ENCODE measurements around the gene CD99L2. TPM values are rescaled to one million over a fixed set of nuclear protein-coding genes. Genes with fewer than 3 reads are reported as not detected.

CD99L2 gene
- total RNA-seq, 1 experiment from 2014 or later = 42.4 TPM

DNA sequence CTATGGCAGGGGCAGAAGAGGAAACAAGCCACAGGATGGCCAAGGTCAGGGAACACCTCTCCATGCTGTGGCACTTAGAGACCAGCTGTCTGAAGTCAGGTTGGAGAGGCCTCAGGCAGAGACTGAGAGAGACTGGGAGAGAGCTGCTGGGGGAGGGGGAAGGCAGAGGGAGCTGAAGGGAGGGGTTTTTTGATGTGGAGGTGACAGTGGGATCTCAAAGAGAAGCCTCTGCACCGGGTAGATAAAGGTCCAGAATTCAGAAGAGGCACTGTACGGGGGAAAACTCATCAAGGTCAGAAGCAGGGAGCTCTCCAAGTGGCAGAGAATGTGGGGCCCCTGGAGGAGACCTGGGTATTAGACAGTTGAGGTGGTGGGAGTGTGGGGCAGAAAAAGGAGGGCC lies 43.1 kb upstream of the CD99L2 start:
- peaks cover 6% of the 10 kb centered on the region for H3K9me3 Mint-ChIP-seq (ENCODE audit: unreplicated experiment)
- H3K4me3 Mint-ChIP-seq (ENCODE audit: unreplicated experiment) = no peak overlapping the region
- no peak for DNase-seq (ENCODE audit: unreplicated experiment)
- H3K36me3 Mint-ChIP-seq (ENCODE audit: insufficient read depth, unreplicated experiment) = no peaks in the 10 kb centered on the region
- ChIA-PET CTCF (no interaction called here), POLR2A (no interaction called here)
- no peaks in the 10 kb centered on the region for H3K27me3 Mint-ChIP-seq (ENCODE audit: insufficient read depth, unreplicated experiment)
- no peak overlapping the region for H3K27ac Mint-ChIP-seq (ENCODE audit: low read depth, unreplicated experiment)
- intact Hi-C loops (cut with micrococcal nuclease) = no loop called here
- H3K4me1 Mint-ChIP-seq (ENCODE audit: insufficient read depth, unreplicated experiment) = no peaks in the 10 kb centered on the region
- BruUV-seq (replicated peaks) = no TSS peak
- TF ChIP-seq CTCF (IDR thresholded peaks at IDR 0.05; ENCODE audit: unreplicated experiment) = no peak

GRCh38 chrX:150940844-150941495 lies 42.5 kb upstream of the CD99L2 start:
- H3K27ac Mint-ChIP-seq (ENCODE audit: low read depth, unreplicated experiment) = no peak overlapping the region
- intact Hi-C loops (cut with micrococcal nuclease) = no loop called here
- DNase-seq (ENCODE audit: unreplicated experiment) = no peak
- no peak overlapping the region for H3K4me3 Mint-ChIP-seq (ENCODE audit: unreplicated experiment)
- H3K27me3 Mint-ChIP-seq (ENCODE audit: insufficient read depth, unreplicated experiment) = no peaks in the 10 kb centered on the region
- no peak for TF ChIP-seq CTCF (IDR thresholded peaks at IDR 0.05; ENCODE audit: unreplicated experiment)
- CTCF ChIA-PET = no interaction called here
- H3K9me3 Mint-ChIP-seq (ENCODE audit: unreplicated experiment) = peaks cover 6% of the 10 kb centered on the region
- no TSS peak for BruUV-seq (replicated peaks)
- no peaks in the 10 kb centered on the region for H3K4me1 Mint-ChIP-seq (ENCODE audit: insufficient read depth, unreplicated experiment)
- POLR2A ChIA-PET = interaction anchor here (0.7 kb wide), 2 partner anchors 27 to 71 kb away, joined by 4 to 5 read pairs; no protein-coding TSS in a partner anchor
- H3K36me3 Mint-ChIP-seq (ENCODE audit: insufficient read depth, unreplicated experiment) = no peaks in the 10 kb centered on the region

GRCh38 chrX:150936556-150936955 lies 38.1 kb upstream of the CD99L2 start:
- ChIA-PET POLR2A (interaction anchor here (0.7 kb wide), 1 partner anchor 140 kb away, joined by 3 read pairs; no protein-coding TSS in a partner anchor), CTCF (no interaction called here)

DNA sequence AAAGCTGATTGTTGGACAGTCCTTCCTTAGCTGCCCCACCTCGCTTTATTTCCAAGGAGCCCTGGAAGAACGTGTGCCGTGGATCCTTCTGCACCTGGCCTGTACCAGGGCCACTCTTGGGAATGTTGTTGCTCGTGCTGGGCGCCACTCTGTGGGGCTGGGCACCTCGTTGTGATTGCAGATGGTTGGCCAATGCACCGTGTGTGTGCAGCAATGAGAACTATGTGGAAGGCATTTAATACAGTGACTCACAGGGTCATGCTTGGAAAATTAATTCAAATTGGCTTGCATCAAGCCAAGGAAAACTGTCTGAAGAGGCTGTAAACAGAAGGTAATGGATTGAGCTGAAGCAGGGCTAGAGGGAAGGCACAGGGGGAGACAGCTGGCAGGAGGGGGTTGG lies 37.0 kb upstream of the CD99L2 start:
- Mint-ChIP-seq H3K9me3 (ENCODE audit: unreplicated experiment) (peaks cover 6% of the 10 kb centered on the region), H3K27ac (ENCODE audit: low read depth, unreplicated experiment) (no peak overlapping the region)
- DNase-seq (ENCODE audit: unreplicated experiment) = peak; percentile 70

More at GRCh38 chrX:150936556-150936955, 38.1 kb upstream of the CD99L2 start:
- H3K4me1 Mint-ChIP-seq (ENCODE audit: insufficient read depth, unreplicated experiment) = peaks cover 11% of the 10 kb centered on the region
- TF ChIP-seq CTCF (IDR thresholded peaks at IDR 0.05; ENCODE audit: unreplicated experiment) = no peak
- H3K36me3 Mint-ChIP-seq (ENCODE audit: insufficient read depth, unreplicated experiment) = no peaks in the 10 kb centered on the region
- intact Hi-C loops (cut with micrococcal nuclease) = no loop called here
- H3K9me3 Mint-ChIP-seq (ENCODE audit: unreplicated experiment) = peaks cover 6% of the 10 kb centered on the region
- H3K27me3 Mint-ChIP-seq (ENCODE audit: insufficient read depth, unreplicated experiment) = no peaks in the 10 kb centered on the region
- H3K4me3 Mint-ChIP-seq (ENCODE audit: unreplicated experiment) = no peak overlapping the region
- no TSS peak for BruUV-seq (replicated peaks)
- no peak overlapping the region for H3K27ac Mint-ChIP-seq (ENCODE audit: low read depth, unreplicated experiment)
- no peak for DNase-seq (ENCODE audit: unreplicated experiment)

More for the DNA sequence above, 37.0 kb upstream of the CD99L2 start:
- no peak overlapping the region for H3K4me3 Mint-ChIP-seq (ENCODE audit: unreplicated experiment)
- intact Hi-C loops (cut with micrococcal nuclease) = no loop called here
- no peaks in the 10 kb centered on the region for H3K36me3 Mint-ChIP-seq (ENCODE audit: insufficient read depth, unreplicated experiment)
- no TSS peak for BruUV-seq (replicated peaks)
- no peak for TF ChIP-seq CTCF (IDR thresholded peaks at IDR 0.05; ENCODE audit: unreplicated experiment)
- CTCF ChIA-PET = interaction anchor here (0.6 kb wide), 1 partner anchor 1641 kb away, joined by 3 read pairs; no protein-coding TSS in a partner anchor
- H3K27me3 Mint-ChIP-seq (ENCODE audit: insufficient read depth, unreplicated experiment) = no peaks in the 10 kb centered on the region
- H3K4me1 Mint-ChIP-seq (ENCODE audit: insufficient read depth, unreplicated experiment) = peaks cover 11% of the 10 kb centered on the region
- POLR2A ChIA-PET = interaction anchor here (0.6 kb wide), 1 partner anchor 146 kb away, joined by 3 read pairs; no protein-coding TSS in a partner anchor
